Calu3 (cell line): ENCODE results near the gene AGK. TPM values are rescaled to one million over a fixed set of nuclear protein-coding genes. Genes with fewer than 3 reads are reported as not detected.

Experiments used
- BruUV-seq: library from RNA; stranded (reverse); fragments of 400-500 nt; replicated peaks from 2 replicates; lab custom pipeline; 2021; lab: Mats Ljungman, UMichigan
- CTCF ChIA-PET: fragments of 300-600 bp; sonication (Branson Sonifier 250); formaldehyde crosslinking; loops from one replicate; lab custom pipeline; 2022; ENCODE audit warnings: antibody characterized with exemption; lab: Charles Lee
- DNase-seq: peaks from one replicate; pipeline ENCODE4 v3.0.0; 2022
- H3K27ac Mint-ChIP-seq: one replicate; pipeline ENCODE4 v1.8.0; 2022; ENCODE audit warnings: mixed read lengths; ENCODE audit not compliant: unreplicated experiment
- H3K27me3 Mint-ChIP-seq: one replicate; pipeline ENCODE4 v1.8.0; 2022; ENCODE audit warnings: mixed read lengths; ENCODE audit not compliant: unreplicated experiment
- H3K36me3 Mint-ChIP-seq: one replicate; pipeline ENCODE4 v1.8.0; 2022; ENCODE audit warnings: mild to moderate bottlenecking, moderate library complexity, mixed read lengths; ENCODE audit not compliant: insufficient read depth, unreplicated experiment
- H3K4me1 Mint-ChIP-seq: one replicate; pipeline ENCODE4 v1.8.0; 2022; ENCODE audit warnings: mild to moderate bottlenecking, low read depth, mixed read lengths; ENCODE audit not compliant: unreplicated experiment
- H3K4me3 Mint-ChIP-seq: one replicate; pipeline ENCODE4 v1.8.0; 2022; ENCODE audit warnings: mild to moderate bottlenecking, low read depth, moderate library complexity, mixed read lengths; ENCODE audit not compliant: unreplicated experiment
- H3K9me3 Mint-ChIP-seq: one replicate; pipeline ENCODE4 v1.8.0; 2022; ENCODE audit warnings: low read depth, mixed read lengths; ENCODE audit not compliant: unreplicated experiment
- CTCF ChIP-seq: fragments of 200-600 bp; IDR thresholded peaks from one replicate; pipeline ENCODE4 v1.8.0; 2022; ENCODE audit warnings: antibody characterized with exemption; ENCODE audit not compliant: unreplicated experiment
- intact Hi-C: fragments of 100-400 bp; cut with micrococcal nuclease; formaldehyde crosslinking; loops from one replicate; pipeline ENCODE4 v1.10.0; 2022; ENCODE audit not compliant: unreplicated experiment
- total RNA-seq: library from RNA; stranded (reverse); gene quantifications from 2 replicates; pipeline ENCODE4 v1.2.3, GENCODE V29; 2022

Gene AGK
- total RNA-seq, 1 experiment from 2014 or later = 32.3 TPM

DNA sequence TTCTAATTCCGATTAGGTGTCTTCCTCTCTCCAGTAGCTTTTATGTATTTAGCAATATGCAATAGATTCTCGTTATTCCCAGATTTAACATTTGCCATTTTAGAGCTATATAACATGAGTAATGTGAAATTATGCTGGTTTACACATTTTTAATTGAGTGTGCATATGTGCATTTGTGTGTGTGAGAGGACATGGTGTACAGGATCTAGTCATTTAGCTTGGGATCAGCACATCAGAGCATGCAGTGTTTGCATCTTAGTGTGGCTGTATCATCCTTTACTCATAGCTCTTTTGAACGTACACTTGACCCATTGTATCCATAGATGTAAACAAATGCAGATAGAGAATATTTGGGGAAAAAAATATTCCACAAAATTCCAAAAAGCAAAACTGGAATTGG, 84.8 kb downstream of the AGK start:
- no peak overlapping the region for H3K4me3 Mint-ChIP-seq
- intact Hi-C loops = no loop called here
- no peak for DNase-seq
- TF ChIP-seq CTCF = no peak
- H3K36me3 Mint-ChIP-seq = no peaks in the 10 kb centered on the region
- BruUV-seq = no TSS peak
- CTCF ChIA-PET = no interaction called here
- no peaks in the 10 kb centered on the region for H3K4me1 Mint-ChIP-seq
- no peaks in the 10 kb centered on the region for H3K27me3 Mint-ChIP-seq
- no peak overlapping the region for H3K27ac Mint-ChIP-seq
- H3K9me3 Mint-ChIP-seq = no peaks in the 10 kb centered on the region

DNA sequence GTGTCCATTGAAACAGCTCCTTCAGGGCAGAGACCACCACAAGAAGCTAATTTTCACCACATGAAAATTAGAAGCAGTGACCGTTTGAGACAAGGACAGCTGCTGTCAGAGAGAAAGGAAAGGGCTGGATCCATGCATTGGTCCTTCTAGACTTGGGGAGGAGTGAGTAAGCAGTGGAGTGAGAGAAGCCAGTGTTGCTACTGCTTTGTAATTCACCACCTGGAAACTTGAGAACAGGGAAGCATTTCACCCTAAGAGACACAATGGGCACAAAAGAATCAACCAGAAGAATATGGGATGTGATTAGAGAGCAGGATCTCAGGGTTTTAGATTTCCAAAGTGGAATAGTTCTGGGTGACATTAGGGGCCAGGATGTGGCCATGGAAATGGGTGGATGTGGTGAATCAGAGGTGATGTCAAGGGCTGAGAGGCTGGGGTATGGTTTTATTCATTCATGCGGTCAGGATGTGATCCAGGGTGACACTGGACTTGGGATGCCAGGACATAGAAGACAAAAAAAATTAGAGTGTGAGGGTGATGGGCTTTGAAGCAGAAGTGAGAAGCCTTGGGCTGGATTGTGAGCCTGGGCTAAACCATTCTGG, 89.1 kb downstream of the AGK start:
- intact Hi-C loops = no loop called here
- CTCF ChIA-PET = no interaction called here
- H3K36me3 Mint-ChIP-seq = no peaks in the 10 kb centered on the region
- no peak for DNase-seq
- no peaks in the 10 kb centered on the region for H3K27me3 Mint-ChIP-seq
- no peak overlapping the region for H3K4me3 Mint-ChIP-seq
- no TSS peak for BruUV-seq
- no peak for TF ChIP-seq CTCF
- no peaks in the 10 kb centered on the region for H3K4me1 Mint-ChIP-seq
- no peak overlapping the region for H3K27ac Mint-ChIP-seq
- H3K9me3 Mint-ChIP-seq = no peaks in the 10 kb centered on the region

DNA sequence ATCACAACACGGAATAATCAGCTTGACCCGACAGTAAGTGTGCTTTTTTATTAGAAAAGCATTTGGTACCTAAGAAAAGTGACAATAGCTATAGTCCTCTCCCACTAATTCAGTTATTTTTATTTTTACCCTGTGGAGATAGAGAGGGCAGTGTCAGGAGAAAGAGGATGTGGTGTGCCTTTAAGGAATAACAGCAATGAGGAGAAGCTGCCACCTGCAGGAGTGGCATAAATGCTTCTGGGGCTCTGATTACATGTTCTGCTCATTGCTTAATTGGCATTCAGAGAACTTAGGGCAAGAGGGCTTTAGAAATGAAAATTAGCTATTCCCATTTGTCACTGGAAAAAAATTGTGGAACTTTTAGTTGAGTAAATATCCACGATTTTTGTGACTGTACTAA, 90.7 kb downstream of the AGK start:
- H3K36me3 Mint-ChIP-seq = no peaks in the 10 kb centered on the region
- BruUV-seq = no TSS peak
- H3K4me1 Mint-ChIP-seq = no peaks in the 10 kb centered on the region
- CTCF ChIA-PET = no interaction called here
- intact Hi-C loops = no loop called here
- H3K27ac Mint-ChIP-seq = no peak overlapping the region
- DNase-seq = no peak
- H3K27me3 Mint-ChIP-seq = no peaks in the 10 kb centered on the region
- TF ChIP-seq CTCF = no peak
- no peaks in the 10 kb centered on the region for H3K9me3 Mint-ChIP-seq
- H3K4me3 Mint-ChIP-seq = no peak overlapping the region

GRCh38 chr7:141645188-141645587, 94.0 kb downstream of the AGK start:
- Mint-ChIP-seq H3K27me3 (no peaks in the 10 kb centered on the region), H3K27ac (no peak overlapping the region), H3K9me3 (no peaks in the 10 kb centered on the region), H3K4me3 (no peak overlapping the region), H3K36me3 (peaks cover 12% of the 10 kb centered on the region), H3K4me1 (peaks cover 7% of the 10 kb centered on the region)
- BruUV-seq = no TSS peak
- TF ChIP-seq CTCF = no peak
- CTCF ChIA-PET = no interaction called here
- intact Hi-C loops = no loop called here
- DNase-seq = no peak
